DND-41 (cell line): ENCODE measurements around the gene ATP6V0E1.

Experiments
- EZH2 ChIP-seq: IDR thresholded peaks from 3 replicates; pipeline ENCODE4 v1.6.1; 2012; ENCODE audit warnings: borderline replicate concordance, low read depth, mild to moderate bottlenecking, moderate library complexity, low read length, inconsistent platforms; ENCODE audit not compliant: severe bottlenecking
- TF ChIP-seq, protein P1 (sequence below): IDR thresholded peaks from 2 replicates; pipeline ENCODE4 v1.5.1; 2012; ENCODE audit warnings: borderline replicate concordance, low read length, moderate library complexity, mild to moderate bottlenecking; ENCODE audit not compliant: poor library complexity, severe bottlenecking; ENCODE audit errors: extremely low read depth

DNA sequence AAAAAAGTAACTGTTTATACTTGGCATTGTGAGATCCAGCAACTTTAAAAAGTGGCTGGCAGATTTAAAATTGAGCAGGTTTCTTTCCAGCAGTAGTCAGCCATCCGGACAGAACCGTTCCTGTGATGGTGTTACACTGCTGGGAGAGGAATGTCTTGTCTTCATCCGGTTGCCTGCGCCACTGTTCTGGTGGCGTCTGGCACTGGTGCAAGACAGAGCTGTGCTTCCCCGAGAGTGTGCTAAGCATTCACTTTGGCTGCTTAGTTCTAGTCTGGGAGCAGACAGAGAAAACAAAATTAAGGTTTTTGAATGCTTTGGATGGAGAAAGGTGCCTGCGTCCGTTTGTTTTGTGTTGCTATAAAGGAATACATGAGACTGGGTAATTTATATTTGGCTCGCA is 37.1 kb downstream of the ATP6V0E1 start:
- TF ChIP-seq, protein P1, sequence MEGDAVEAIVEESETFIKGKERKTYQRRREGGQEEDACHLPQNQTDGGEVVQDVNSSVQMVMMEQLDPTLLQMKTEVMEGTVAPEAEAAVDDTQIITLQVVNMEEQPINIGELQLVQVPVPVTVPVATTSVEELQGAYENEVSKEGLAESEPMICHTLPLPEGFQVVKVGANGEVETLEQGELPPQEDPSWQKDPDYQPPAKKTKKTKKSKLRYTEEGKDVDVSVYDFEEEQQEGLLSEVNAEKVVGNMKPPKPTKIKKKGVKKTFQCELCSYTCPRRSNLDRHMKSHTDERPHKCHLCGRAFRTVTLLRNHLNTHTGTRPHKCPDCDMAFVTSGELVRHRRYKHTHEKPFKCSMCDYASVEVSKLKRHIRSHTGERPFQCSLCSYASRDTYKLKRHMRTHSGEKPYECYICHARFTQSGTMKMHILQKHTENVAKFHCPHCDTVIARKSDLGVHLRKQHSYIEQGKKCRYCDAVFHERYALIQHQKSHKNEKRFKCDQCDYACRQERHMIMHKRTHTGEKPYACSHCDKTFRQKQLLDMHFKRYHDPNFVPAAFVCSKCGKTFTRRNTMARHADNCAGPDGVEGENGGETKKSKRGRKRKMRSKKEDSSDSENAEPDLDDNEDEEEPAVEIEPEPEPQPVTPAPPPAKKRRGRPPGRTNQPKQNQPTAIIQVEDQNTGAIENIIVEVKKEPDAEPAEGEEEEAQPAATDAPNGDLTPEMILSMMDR, result no peak
- TF ChIP-seq EZH2, result no peak
